DMS153 (cell line): ENCODE measurements around the gene SRP72.
"Not testable (repeated sequence)": the region's sequence is repeated elsewhere in the genome, so short reads cannot be mapped to it uniquely, and the experiment has no call there.

Experiments used
- DNase-seq: peaks from one replicate; lab custom pipeline; 2025; lab: John Stamatoyannopoulos, UW

SRP72 gene

GRCh38 chr4:56467284-56468096 lies at the start of gene SRP72:
Gene SRP72, plus strand, starts transcription at chr4:56467617. Its CDS starts 19 bp downstream, at chr4:56467636.
- peak; percentile 46 for DNase-seq

- no peak for DNase-seq
These were observed 43.2 kb upstream of the SRP72 start for GRCh38 chr4:56424176-56424575.

- no peak for DNase-seq
These were observed 42.5 kb upstream of the SRP72 start for GRCh38 chr4:56424697-56425514.

GRCh38 chr4:56425518-56425917 lies 41.9 kb upstream of the SRP72 start:
- DNase-seq = no peak

- DNase-seq = no peak
These were observed 41.1 kb upstream of the SRP72 start for GRCh38 chr4:56426273-56426672.

GRCh38 chr4:56427179-56427578 lies 40.2 kb upstream of the SRP72 start:
- DNase-seq = no peak

- DNase-seq = no peak
These were observed 37.2 kb upstream of the SRP72 start for GRCh38 chr4:56430203-56430602.

GRCh38 chr4:56433280-56433679 lies 34.1 kb upstream of the SRP72 start:
- no peak for DNase-seq

GRCh38 chr4:56434599-56435139 lies 32.7 kb upstream of the SRP72 start:
- peak; percentile 41 for DNase-seq

- DNase-seq = peak; percentile 97
These were observed 32.1 kb upstream of the SRP72 start, which contains the start of gene PPAT for GRCh38 chr4:56435140-56435926. Gene PPAT, minus strand, starts transcription at chr4:56435615. Its CDS starts 138 bp downstream, at chr4:56435477.

- DNase-seq = no peak
These were observed 28.7 kb upstream of the SRP72 start for GRCh38 chr4:56438766-56439165.

GRCh38 chr4:56440983-56441382 lies 26.4 kb upstream of the SRP72 start:
- no peak for DNase-seq

GRCh38 chr4:56444719-56445118 lies 22.7 kb upstream of the SRP72 start:
- DNase-seq = no peak

- no peak for DNase-seq
These were observed 21.7 kb upstream of the SRP72 start for GRCh38 chr4:56445699-56446098.

- DNase-seq = no peak
These were observed 19.1 kb upstream of the SRP72 start for GRCh38 chr4:56448301-56448700.

GRCh38 chr4:56449475-56449874 lies 17.9 kb upstream of the SRP72 start:
- DNase-seq = not testable (repeated sequence)

- no peak for DNase-seq
These were observed 17.1 kb upstream of the SRP72 start for GRCh38 chr4:56450342-56450741.

- DNase-seq = no peak
These were observed 7.3 kb upstream of the SRP72 start for GRCh38 chr4:56460085-56460484.

GRCh38 chr4:56462157-56462556 lies 5.3 kb upstream of the SRP72 start:
- DNase-seq = no peak

GRCh38 chr4:56463711-56464110 lies 3.7 kb upstream of the SRP72 start:
- DNase-seq = no peak

- no peak for DNase-seq
These were observed 2.8 kb upstream of the SRP72 start for GRCh38 chr4:56464581-56464980.
